ENCODE data around the gene MFRP. TPM values are rescaled to one million over a fixed set of nuclear protein-coding genes. Genes with fewer than 3 reads are reported as not detected.

MFRP gene
- total RNA-seq, 2 donors from 2014 or later: not detected

- Mint-ChIP-seq H3K4me3 (no peak overlapping the region), H3K36me3 (ENCODE audit: insufficient read depth in 2 of 2) (peaks cover 2 to 17% of the 10 kb centered on the region in 2 donors)
- no peak for ATAC-seq (replicated peaks in 1 of 2)
These were observed 39.3 kb downstream of the MFRP start for GRCh38 chr11:119307219-119307618.

GRCh38 chr11:119306373-119306890 is 40.1 kb downstream of the MFRP start:
- peaks cover 26% of the 10 kb centered on the region for H3K4me1 Mint-ChIP-seq (ENCODE audit: low read depth)
- peak; percentile 91 to 94 for ATAC-seq (replicated peaks in 1 of 2)
- H3K9me3 Mint-ChIP-seq: no peaks in the 10 kb centered on the region
- H3K27me3 Mint-ChIP-seq (ENCODE audit: low read depth): no peaks in the 10 kb centered on the region
- peaks cover 2 to 18% of the 10 kb centered on the region in 2 donors for H3K36me3 Mint-ChIP-seq (ENCODE audit: insufficient read depth in 2 of 2)
- H3K27ac Mint-ChIP-seq: peak overlapping the region; percentile 59
- DNase-seq: peak; percentile 40 to 46
- peak overlapping the region; percentile 48 to 60 for H3K4me3 Mint-ChIP-seq

More at GRCh38 chr11:119307219-119307618, 39.3 kb downstream of the MFRP start:
- no peak overlapping the region for H3K27ac Mint-ChIP-seq
- no peak for DNase-seq
- H3K9me3 Mint-ChIP-seq: no peaks in the 10 kb centered on the region
- no peaks in the 10 kb centered on the region for H3K27me3 Mint-ChIP-seq (ENCODE audit: low read depth)
- peaks cover 26% of the 10 kb centered on the region for H3K4me1 Mint-ChIP-seq (ENCODE audit: low read depth)

- H3K36me3 Mint-ChIP-seq (ENCODE audit: insufficient read depth in 2 of 2): peaks cover 4 to 19% of the 10 kb centered on the region in 2 donors
- peak overlapping the region; percentile 90 for H3K27ac Mint-ChIP-seq
- no peaks in the 10 kb centered on the region for H3K9me3 Mint-ChIP-seq
- ATAC-seq (replicated peaks in 1 of 2): peak in 1 of 2 donors; percentile 7
- H3K4me1 Mint-ChIP-seq (ENCODE audit: low read depth): peaks cover 26% of the 10 kb centered on the region
- H3K27me3 Mint-ChIP-seq (ENCODE audit: low read depth): no peaks in the 10 kb centered on the region
- no peak for DNase-seq
- H3K4me3 Mint-ChIP-seq: peak overlapping the region; percentile 60
These were observed 40.7 kb downstream of the MFRP start for GRCh38 chr11:119305556-119306372.

- Mint-ChIP-seq H3K4me1 (ENCODE audit: low read depth) (peaks cover 26% of the 10 kb centered on the region), H3K9me3 (no peaks in the 10 kb centered on the region), H3K27ac (no peak overlapping the region), H3K4me3 (no peak overlapping the region), H3K36me3 (ENCODE audit: insufficient read depth in 2 of 2) (peaks cover 4 to 22% of the 10 kb centered on the region in 2 donors), H3K27me3 (ENCODE audit: low read depth) (no peaks in the 10 kb centered on the region)
- no peak for DNase-seq
- ATAC-seq (replicated peaks in 1 of 2): no peak
These were observed 43.2 kb downstream of the MFRP start for GRCh38 chr11:119303227-119303718.

- Mint-ChIP-seq H3K27me3 (ENCODE audit: low read depth) (no peaks in the 10 kb centered on the region), H3K4me3 (no peak overlapping the region), H3K4me1 (ENCODE audit: low read depth) (peaks cover 8% of the 10 kb centered on the region), H3K36me3 (ENCODE audit: insufficient read depth in 2 of 2) (peaks cover 5 to 30% of the 10 kb centered on the region in 2 donors), H3K9me3 (no peaks in the 10 kb centered on the region), H3K27ac (no peak overlapping the region)
- ATAC-seq (replicated peaks in 1 of 2): no peak
- no peak for DNase-seq
These were observed 46.1 kb downstream of the MFRP start for GRCh38 chr11:119300198-119300964.

- Mint-ChIP-seq H3K4me1 (ENCODE audit: low read depth) (no peaks in the 10 kb centered on the region), H3K27me3 (ENCODE audit: low read depth) (no peaks in the 10 kb centered on the region), H3K9me3 (no peaks in the 10 kb centered on the region), H3K4me3 (no peak overlapping the region), H3K27ac (no peak overlapping the region), H3K36me3 (ENCODE audit: insufficient read depth in 2 of 2) (peaks cover 3 to 28% of the 10 kb centered on the region in 2 donors)
- no peak for ATAC-seq (replicated peaks in 1 of 2)
- no peak for DNase-seq
These were observed 47.1 kb downstream of the MFRP start for GRCh38 chr11:119299416-119299815.

- Mint-ChIP-seq H3K4me1 (ENCODE audit: low read depth) (no peaks in the 10 kb centered on the region), H3K4me3 (no peak overlapping the region), H3K27me3 (ENCODE audit: low read depth) (no peaks in the 10 kb centered on the region), H3K36me3 (ENCODE audit: insufficient read depth in 2 of 2) (peaks cover 3 to 28% of the 10 kb centered on the region in 2 donors), H3K27ac (no peak overlapping the region), H3K9me3 (no peaks in the 10 kb centered on the region)
- DNase-seq (no peak), ATAC-seq (replicated peaks in 1 of 2) (no peak)
These were observed 47.8 kb downstream of the MFRP start for GRCh38 chr11:119298726-119299125.

- ATAC-seq (replicated peaks in 1 of 2): no peak
- H3K9me3 Mint-ChIP-seq: no peaks in the 10 kb centered on the region
- H3K27me3 Mint-ChIP-seq (ENCODE audit: low read depth): no peaks in the 10 kb centered on the region
- peak overlapping the region; percentile 5 for H3K27ac Mint-ChIP-seq
- H3K4me1 Mint-ChIP-seq (ENCODE audit: low read depth): no peaks in the 10 kb centered on the region
- peaks cover 4 to 20% of the 10 kb centered on the region in 2 donors for H3K36me3 Mint-ChIP-seq (ENCODE audit: insufficient read depth in 2 of 2)
- H3K4me3 Mint-ChIP-seq: no peak overlapping the region
- no peak for DNase-seq
These were observed 48.6 kb downstream of the MFRP start for GRCh38 chr11:119297938-119298337.

GRCh38 chr11:119295178-119295577 is 51.3 kb downstream of the MFRP start:
- Mint-ChIP-seq H3K27me3 (ENCODE audit: low read depth) (no peaks in the 10 kb centered on the region), H3K27ac (no peak overlapping the region), H3K4me1 (ENCODE audit: low read depth) (no peaks in the 10 kb centered on the region), H3K36me3 (ENCODE audit: insufficient read depth in 2 of 2) (peaks cover 6 to 16% of the 10 kb centered on the region in 2 donors), H3K9me3 (no peaks in the 10 kb centered on the region), H3K4me3 (no peak overlapping the region)
- ATAC-seq (replicated peaks in 1 of 2) (no peak), DNase-seq (no peak)

- Mint-ChIP-seq H3K36me3 (ENCODE audit: insufficient read depth in 2 of 2) (peaks cover 6 to 15% of the 10 kb centered on the region in 2 donors), H3K27ac (no peak overlapping the region), H3K4me3 (no peak overlapping the region), H3K4me1 (ENCODE audit: low read depth) (no peaks in the 10 kb centered on the region), H3K9me3 (no peaks in the 10 kb centered on the region), H3K27me3 (ENCODE audit: low read depth) (no peaks in the 10 kb centered on the region)
- DNase-seq (no peak), ATAC-seq (replicated peaks in 1 of 2) (no peak)
These were observed 53.0 kb downstream of the MFRP start for GRCh38 chr11:119293461-119293860.

GRCh38 chr11:119290894-119291497 is 55.5 kb downstream of the MFRP start:
- peaks cover 5 to 18% of the 10 kb centered on the region in 2 donors for H3K36me3 Mint-ChIP-seq (ENCODE audit: insufficient read depth in 2 of 2)

More at GRCh38 chr11:119290894-119291497, 55.5 kb downstream of the MFRP start:
- no peak overlapping the region for H3K4me3 Mint-ChIP-seq
- no peak for ATAC-seq (replicated peaks in 1 of 2)
- H3K27ac Mint-ChIP-seq: no peak overlapping the region
- H3K9me3 Mint-ChIP-seq: no peaks in the 10 kb centered on the region
- H3K4me1 Mint-ChIP-seq (ENCODE audit: low read depth): no peaks in the 10 kb centered on the region
- DNase-seq: no peak
- H3K27me3 Mint-ChIP-seq (ENCODE audit: low read depth): no peaks in the 10 kb centered on the region

Data from activated T-cell treated with anti-CD3 and anti-CD28 coated beads, Interleukin-2, amount 50 U/mL, for 72 hours (primary cell).